Karpas-422 (cell line): ENCODE results near the gene AGGF1. TPM values are rescaled to one million over a fixed set of nuclear protein-coding genes. Genes with fewer than 3 reads are reported as not detected.
"Not testable (repeated sequence)": the region's sequence is repeated elsewhere in the genome, so short reads cannot be mapped to it uniquely, and the experiment has no call there.

Experiments used
- DNase-seq: peaks from one replicate; pipeline ENCODE4 v3.0.0-alpha.2; 2015
- H2AFZ ChIP-seq: fragments of 200-600 bp; sonication (generic); 2 replicates; pipeline ENCODE4 v1.6.1; 2014; ENCODE audit warnings: antibody characterized with exemption, low read length, mixed read lengths
- H3K27ac ChIP-seq: fragments of 200-600 bp; sonication (generic); 2 replicates; pipeline ENCODE4 v1.5.1; 2014; ENCODE audit warnings: mild to moderate bottlenecking, low read length, moderate library complexity
- H3K27me3 ChIP-seq: fragments of 200-600 bp; sonication (generic); 2 replicates; pipeline ENCODE4 v1.6.1; 2014; ENCODE audit warnings: low read length, mixed read lengths
- H3K36me3 ChIP-seq: fragments of 200-600 bp; sonication (generic); 2 replicates; pipeline ENCODE4 v1.6.1; 2014; ENCODE audit warnings: low read length, mixed read lengths; ENCODE audit not compliant: insufficient read depth
- H3K4me1 ChIP-seq: fragments of 200-600 bp; sonication (generic); 2 replicates; pipeline ENCODE4 v1.6.1; 2014; ENCODE audit warnings: mild to moderate bottlenecking, low read length, mixed read lengths
- H3K4me2 ChIP-seq: fragments of 200-600 bp; sonication (generic); 2 replicates; pipeline ENCODE4 v1.6.1; 2014; ENCODE audit warnings: low read length, low read depth, mild to moderate bottlenecking; ENCODE audit not compliant: poor library complexity, severe bottlenecking
- H3K4me3 ChIP-seq: fragments of 200-600 bp; sonication (generic); 2 replicates; pipeline ENCODE4 v1.5.1; 2014; ENCODE audit warnings: mild to moderate bottlenecking, antibody characterized with exemption, low read length, mixed read lengths
- H3K79me2 ChIP-seq: fragments of 200-600 bp; sonication (generic); 2 replicates; pipeline ENCODE4 v1.6.1; 2014; ENCODE audit warnings: mild to moderate bottlenecking, low read length, mixed read lengths
- H3K9ac ChIP-seq: fragments of 200-600 bp; sonication (generic); 2 replicates; pipeline ENCODE4 v1.6.0; 2014; ENCODE audit warnings: low read length
- H3K9me2 ChIP-seq: fragments of 200-600 bp; sonication (generic), shearing (Covaris generic); replicated peaks from 2 replicates; pipeline ENCODE4 v1.6.0; 2014; ENCODE audit warnings: mild to moderate bottlenecking, low read length, moderate library complexity; ENCODE audit not compliant: insufficient read depth
- H3K9me3 ChIP-seq: fragments of 300-700, 200-600 bp; sonication (generic); 2 replicates; pipeline ENCODE4 v1.6.1; 2014; ENCODE audit warnings: low read length, mixed read lengths
- H4K20me1 ChIP-seq: fragments of 200-600 bp; sonication (generic); 2 replicates; pipeline ENCODE4 v1.6.1; 2014; ENCODE audit warnings: mild to moderate bottlenecking, antibody characterized with exemption, low read length, low read depth; ENCODE audit not compliant: insufficient read depth
- total RNA-seq: library from RNA; depleted of rRNA; stranded (reverse); fragments of >200 nt; shearing (Covaris generic); gene quantifications from 2 replicates; pipeline ENCODE4 v1.2.3, GENCODE V29; 2014; ENCODE audit warnings: low replicate concordance

The AGGF1 gene
- total RNA-seq, 1 experiment from 2014 or later = 31.1 TPM

- no peak overlapping the region for H3K4me2 ChIP-seq
- no peaks in the 10 kb centered on the region for H3K27me3 ChIP-seq
- no peaks in the 10 kb centered on the region for H3K9me2 ChIP-seq
- H3K79me2 ChIP-seq = no peaks in the 10 kb centered on the region
- H3K36me3 ChIP-seq = 0 out of 2 replicates have a peak, but pooled peaks cover 5% of the 10 kb centered on the region
- no peak overlapping the region for H2AFZ ChIP-seq
- H3K9ac ChIP-seq = no peak overlapping the region
- no peaks in the 10 kb centered on the region for H4K20me1 ChIP-seq
- no peak for DNase-seq
- H3K9me3 ChIP-seq = no peaks in the 10 kb centered on the region
- H3K4me1 ChIP-seq = no peaks in the 10 kb centered on the region
- no peak overlapping the region for H3K27ac ChIP-seq
- H3K4me3 ChIP-seq = no peak overlapping the region
Measured at GRCh38 chr5:76994337-76994736, 35.9 kb upstream of the AGGF1 start.

GRCh38 chr5:76998251-76998650 is 32.0 kb upstream of the AGGF1 start:
- not testable (repeated sequence) for H4K20me1 ChIP-seq, H3K4me2 ChIP-seq, H2AFZ ChIP-seq, H3K4me3 ChIP-seq, H3K9ac ChIP-seq, H3K27ac ChIP-seq, H3K9me3 ChIP-seq, H3K36me3 ChIP-seq, H3K79me2 ChIP-seq, H3K4me1 ChIP-seq, H3K27me3 ChIP-seq, DNase-seq, H3K9me2 ChIP-seq

DNA sequence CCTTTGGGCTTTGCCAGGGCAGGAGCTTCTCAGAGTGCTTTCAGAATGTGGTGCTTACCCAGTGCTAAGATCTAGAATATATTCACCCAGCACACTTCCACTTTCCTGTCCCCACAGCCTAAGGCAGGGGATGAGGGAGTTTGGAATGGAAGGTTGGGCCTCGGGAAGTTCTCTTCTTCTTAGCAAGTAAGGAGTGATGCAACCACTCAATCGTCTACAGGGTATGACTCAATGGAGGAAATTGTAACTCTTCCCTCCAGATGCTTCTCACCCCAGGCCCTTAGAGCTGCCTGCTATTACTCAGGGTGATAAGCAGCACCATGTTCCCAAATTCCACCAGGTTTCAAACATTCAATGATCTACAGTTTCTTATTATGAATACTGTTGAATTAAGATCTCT is 30.8 kb upstream of the AGGF1 start:
- H3K9me2 ChIP-seq = no peaks in the 10 kb centered on the region
- H3K4me2 ChIP-seq = no peak overlapping the region
- no peaks in the 10 kb centered on the region for H3K79me2 ChIP-seq
- H4K20me1 ChIP-seq = no peaks in the 10 kb centered on the region
- H3K4me1 ChIP-seq = no peaks in the 10 kb centered on the region
- no peak for DNase-seq
- H3K4me3 ChIP-seq = no peak overlapping the region
- H3K27me3 ChIP-seq = no peaks in the 10 kb centered on the region
- H3K9me3 ChIP-seq = no peaks in the 10 kb centered on the region
- no peak overlapping the region for H3K27ac ChIP-seq
- no peak overlapping the region for H3K9ac ChIP-seq
- H2AFZ ChIP-seq = no peak overlapping the region
- H3K36me3 ChIP-seq = 0 out of 2 replicates have a peak, but pooled peaks cover 5% of the 10 kb centered on the region

DNA sequence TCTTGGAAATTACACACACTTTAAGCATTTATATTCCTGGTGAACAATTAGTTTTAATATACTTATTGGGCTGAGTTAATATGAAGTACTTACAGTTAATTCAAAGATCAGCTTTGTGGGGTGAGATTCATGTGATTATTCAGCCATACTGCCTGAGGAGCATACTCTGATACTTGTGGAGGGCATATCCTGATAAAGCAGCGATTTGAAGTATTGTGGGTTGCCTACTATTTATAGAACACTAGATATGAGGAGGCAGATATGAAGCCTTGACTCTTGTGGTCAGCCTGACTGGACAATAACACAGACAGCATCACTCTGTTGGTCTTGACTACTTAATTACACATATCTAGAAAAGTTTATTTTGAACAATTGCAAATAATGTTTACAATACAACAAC is 27.0 kb upstream of the AGGF1 start:
- no peaks in the 10 kb centered on the region for H3K9me3 ChIP-seq
- DNase-seq = no peak
- H3K36me3 ChIP-seq = no peaks in the 10 kb centered on the region
- no peaks in the 10 kb centered on the region for H3K79me2 ChIP-seq
- no peaks in the 10 kb centered on the region for H3K4me1 ChIP-seq
- no peaks in the 10 kb centered on the region for H4K20me1 ChIP-seq
- no peak overlapping the region for H3K27ac ChIP-seq
- no peaks in the 10 kb centered on the region for H3K9me2 ChIP-seq
- H3K27me3 ChIP-seq = no peaks in the 10 kb centered on the region
- no peak overlapping the region for H3K9ac ChIP-seq
- no peak overlapping the region for H3K4me2 ChIP-seq
- no peak overlapping the region for H3K4me3 ChIP-seq
- H2AFZ ChIP-seq = no peak overlapping the region

- Histone ChIP-seq H3K27ac (no peak overlapping the region), H3K9me2 (no peaks in the 10 kb centered on the region), H3K36me3 (no peaks in the 10 kb centered on the region), H3K4me2 (no peak overlapping the region), H3K4me3 (no peak overlapping the region), H3K27me3 (no peaks in the 10 kb centered on the region), H3K4me1 (no peaks in the 10 kb centered on the region), H3K79me2 (no peaks in the 10 kb centered on the region), H4K20me1 (no peaks in the 10 kb centered on the region), H3K9me3 (no peaks in the 10 kb centered on the region), H2AFZ (no peak overlapping the region), H3K9ac (no peak overlapping the region)
- DNase-seq = no peak
Measured at GRCh38 chr5:77006124-77006523, 24.1 kb upstream of the AGGF1 start.

- H3K79me2 ChIP-seq = no peaks in the 10 kb centered on the region
- no peak overlapping the region for H3K4me2 ChIP-seq
- no peak overlapping the region for H3K4me3 ChIP-seq
- H3K9me3 ChIP-seq = no peaks in the 10 kb centered on the region
- no peak overlapping the region for H3K9ac ChIP-seq
- H3K36me3 ChIP-seq = no peaks in the 10 kb centered on the region
- no peak overlapping the region for H2AFZ ChIP-seq
- H3K4me1 ChIP-seq = no peaks in the 10 kb centered on the region
- no peak overlapping the region for H3K27ac ChIP-seq
- DNase-seq = no peak
- H3K27me3 ChIP-seq = no peaks in the 10 kb centered on the region
- H4K20me1 ChIP-seq = no peaks in the 10 kb centered on the region
- H3K9me2 ChIP-seq = no peaks in the 10 kb centered on the region
Measured at GRCh38 chr5:77008413-77008812, 21.8 kb upstream of the AGGF1 start.

- Histone ChIP-seq H3K9me2 (no peaks in the 10 kb centered on the region), H3K27ac (no peak overlapping the region), H4K20me1 (no peaks in the 10 kb centered on the region), H2AFZ (no peak overlapping the region), H3K27me3 (no peaks in the 10 kb centered on the region), H3K9me3 (no peaks in the 10 kb centered on the region), H3K79me2 (no peaks in the 10 kb centered on the region), H3K4me3 (no peak overlapping the region), H3K4me1 (no peaks in the 10 kb centered on the region), H3K36me3 (no peaks in the 10 kb centered on the region), H3K4me2 (no peak overlapping the region), H3K9ac (no peak overlapping the region)
- no peak for DNase-seq
Measured at GRCh38 chr5:77010243-77010642, 20.0 kb upstream of the AGGF1 start.

- H3K9me2 ChIP-seq = no peaks in the 10 kb centered on the region
- no peaks in the 10 kb centered on the region for H3K9me3 ChIP-seq
- no peaks in the 10 kb centered on the region for H3K4me1 ChIP-seq
- no peaks in the 10 kb centered on the region for H3K36me3 ChIP-seq
- no peak overlapping the region for H3K27ac ChIP-seq
- H3K27me3 ChIP-seq = no peaks in the 10 kb centered on the region
- no peak overlapping the region for H3K4me3 ChIP-seq
- H3K9ac ChIP-seq = no peak overlapping the region
- H2AFZ ChIP-seq = no peak overlapping the region
- DNase-seq = no peak
- H3K4me2 ChIP-seq = no peak overlapping the region
- H3K79me2 ChIP-seq = no peaks in the 10 kb centered on the region
- H4K20me1 ChIP-seq = no peaks in the 10 kb centered on the region
Measured at GRCh38 chr5:77011498-77011897, 18.7 kb upstream of the AGGF1 start.

DNA sequence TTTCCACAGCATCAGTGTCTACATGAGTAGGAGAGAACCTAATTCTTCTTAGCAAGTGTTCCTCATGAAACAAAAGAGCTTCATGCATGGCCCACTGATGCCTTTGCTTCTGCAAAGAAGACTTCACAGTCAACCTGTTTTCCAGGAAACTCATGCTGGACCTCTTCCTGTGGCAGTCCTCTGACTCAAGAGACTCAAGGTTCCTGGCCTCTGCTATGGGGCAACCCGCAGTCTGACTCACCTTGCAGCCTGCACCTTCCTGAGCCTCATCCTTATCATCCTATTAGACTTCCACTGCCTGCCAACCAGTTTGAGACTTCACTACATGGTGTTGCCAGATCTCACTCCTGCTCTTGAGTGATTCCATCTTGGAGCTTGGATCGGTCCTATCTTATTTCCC is 17.6 kb upstream of the AGGF1 start:
- H3K27me3 ChIP-seq = no peaks in the 10 kb centered on the region
- no peaks in the 10 kb centered on the region for H4K20me1 ChIP-seq
- no peak for DNase-seq
- H3K9me3 ChIP-seq = no peaks in the 10 kb centered on the region
- H3K36me3 ChIP-seq = no peaks in the 10 kb centered on the region
- no peak overlapping the region for H3K4me3 ChIP-seq
- H3K4me1 ChIP-seq = no peaks in the 10 kb centered on the region
- no peak overlapping the region for H2AFZ ChIP-seq
- H3K79me2 ChIP-seq = no peaks in the 10 kb centered on the region
- H3K4me2 ChIP-seq = no peak overlapping the region
- no peak overlapping the region for H3K9ac ChIP-seq
- no peaks in the 10 kb centered on the region for H3K9me2 ChIP-seq
- no peak overlapping the region for H3K27ac ChIP-seq
